Endothelial cell (in vitro differentiated cells): ENCODE measurements around the gene PER3. TPM values are rescaled to one million over a fixed set of nuclear protein-coding genes. Genes with fewer than 3 reads are reported as not detected.

ENCODE experiments used
- DNase-seq: peaks from one replicate; pipeline ENCODE4 v3.0.0; 2021; ENCODE audit warnings: low spot score
- H3K27ac Mint-ChIP-seq: one replicate; pipeline ENCODE4 v1.8.0; 2021; ENCODE audit warnings: mixed read lengths, inconsistent platforms; ENCODE audit not compliant: unreplicated experiment
- H3K27me3 Mint-ChIP-seq: one replicate; pipeline ENCODE4 v1.8.0; 2021; ENCODE audit warnings: mild to moderate bottlenecking, moderate library complexity, mixed read lengths, inconsistent platforms; ENCODE audit not compliant: unreplicated experiment
- H3K36me3 Mint-ChIP-seq: one replicate; pipeline ENCODE4 v1.8.0; 2021; ENCODE audit warnings: mild to moderate bottlenecking, low read depth, mixed read lengths, inconsistent platforms; ENCODE audit not compliant: unreplicated experiment
- H3K4me1 Mint-ChIP-seq: one replicate; pipeline ENCODE4 v1.8.0; 2021; ENCODE audit warnings: mild to moderate bottlenecking, mixed read lengths, inconsistent platforms; ENCODE audit not compliant: unreplicated experiment
- H3K4me3 Mint-ChIP-seq: one replicate; pipeline ENCODE4 v1.8.0; 2021; ENCODE audit warnings: mild to moderate bottlenecking, mixed read lengths, inconsistent platforms; ENCODE audit not compliant: unreplicated experiment
- H3K9me3 Mint-ChIP-seq: one replicate; pipeline ENCODE4 v1.8.0; 2021; ENCODE audit warnings: mixed read lengths, inconsistent platforms; ENCODE audit not compliant: unreplicated experiment
- CTCF ChIP-seq: fragments of 200-600 bp; sonication (generic); IDR thresholded peaks from one replicate; pipeline ENCODE4 v1.5.0; 2021; ENCODE audit warnings: antibody characterized with exemption; ENCODE audit not compliant: unreplicated experiment
- long read RNA-seq: library from polyadenylated mRNA; unstranded; transcript quantifications from one replicate; pipeline ENCODE4 v2.0.0, GENCODE V29; 2020; ENCODE audit not compliant: unreplicated experiment
- total RNA-seq: library from RNA; stranded (reverse); fragmentation: NEBNext Ultra II Directional; extraction: Animal tissue kit (Norgen Biotek cat#: 25700); gene quantifications from one replicate; pipeline ENCODE4 v1.2.1, GENCODE V29; 2021; ENCODE audit not compliant: unreplicated experiment

The PER3 gene
- total RNA-seq: 2.8 TPM
- long read RNA-seq, partial matches to known transcripts: 0 of 1 reads
- long read RNA-seq, other reads (novel, unspliced or antisense): 1 of 1 reads

- H3K27me3 Mint-ChIP-seq: peaks cover 3% of the 10 kb centered on the region
- H3K4me1 Mint-ChIP-seq: no peaks in the 10 kb centered on the region
These were observed at the start of gene PER3 for GRCh38 chr1:7783826-7784491. TSS of gene PER3 (plus strand) at chr1:7784291. CDS start at chr1:7784878, 587 bp downstream.

GRCh38 chr1:7738044-7738443 lies 46.0 kb upstream of the PER3 start:
- Mint-ChIP-seq H3K27me3 (no peaks in the 10 kb centered on the region), H3K27ac (no peak overlapping the region), H3K9me3 (no peaks in the 10 kb centered on the region), H3K4me3 (no peak overlapping the region), H3K4me1 (no peaks in the 10 kb centered on the region), H3K36me3 (peaks cover 17% of the 10 kb centered on the region)
- DNase-seq: no peak
- TF ChIP-seq CTCF: no peak

More at GRCh38 chr1:7783826-7784491, at the start of gene PER3:
- Mint-ChIP-seq H3K9me3 (no peaks in the 10 kb centered on the region), H3K27ac (no peak within 1 kb of the TSS), H3K4me3 (peak within 1 kb of the TSS; percentile 47), H3K36me3 (peaks cover 19% of the 10 kb centered on the region)
- DNase-seq: peak; percentile 97
- no peak for TF ChIP-seq CTCF

GRCh38 chr1:7743346-7743745 lies 40.7 kb upstream of the PER3 start:
- no peaks in the 10 kb centered on the region for H3K4me1 Mint-ChIP-seq
- no peak for DNase-seq
- H3K9me3 Mint-ChIP-seq: no peaks in the 10 kb centered on the region
- H3K27me3 Mint-ChIP-seq: no peaks in the 10 kb centered on the region
- TF ChIP-seq CTCF: no peak
- no peak overlapping the region for H3K4me3 Mint-ChIP-seq
- peaks cover 14% of the 10 kb centered on the region for H3K36me3 Mint-ChIP-seq
- H3K27ac Mint-ChIP-seq: no peak overlapping the region

GRCh38 chr1:7744882-7745281 lies 39.2 kb upstream of the PER3 start:
- H3K4me1 Mint-ChIP-seq: no peaks in the 10 kb centered on the region
- H3K9me3 Mint-ChIP-seq: no peaks in the 10 kb centered on the region
- DNase-seq: no peak
- H3K36me3 Mint-ChIP-seq: peaks cover 4% of the 10 kb centered on the region
- H3K27ac Mint-ChIP-seq: no peak overlapping the region
- H3K27me3 Mint-ChIP-seq: no peaks in the 10 kb centered on the region
- no peak overlapping the region for H3K4me3 Mint-ChIP-seq
- TF ChIP-seq CTCF: no peak

- no peaks in the 10 kb centered on the region for H3K4me1 Mint-ChIP-seq
- no peak overlapping the region for H3K4me3 Mint-ChIP-seq
- no peak for TF ChIP-seq CTCF
- peaks cover 4% of the 10 kb centered on the region for H3K36me3 Mint-ChIP-seq
- DNase-seq: no peak
- no peak overlapping the region for H3K27ac Mint-ChIP-seq
- H3K9me3 Mint-ChIP-seq: no peaks in the 10 kb centered on the region
- H3K27me3 Mint-ChIP-seq: no peaks in the 10 kb centered on the region
These were observed 38.3 kb upstream of the PER3 start for GRCh38 chr1:7745783-7746182.
